D341Med (cell line): ENCODE data around the gene FUT1.
"Not testable (repeated sequence)": the region's sequence is repeated elsewhere in the genome, so short reads cannot be mapped to it uniquely, and the experiment has no call there.

ENCODE experiments used
- DNase-seq: peaks from one replicate; pipeline ENCODE4 v3.0.0; 2012; ENCODE audit warnings: low spot score

The FUT1 gene

GRCh38 chr19:48752496-48753365 is at the start of gene FUT1:
Gene FUT1, minus strand, starts transcription at chr19:48752641. Its CDS starts 1,360 bp downstream, at chr19:48751281.
- DNase-seq = peak; percentile 43

GRCh38 chr19:48799358-48800300 is 47.2 kb upstream of the FUT1 start:
- no peak for DNase-seq

- no peak for DNase-seq
These were observed 46.5 kb upstream of the FUT1 start for GRCh38 chr19:48798937-48799336.

GRCh38 chr19:48797103-48797502 is 44.7 kb upstream of the FUT1 start:
- DNase-seq = no peak

- no peak for DNase-seq
These were observed 44.0 kb upstream of the FUT1 start for GRCh38 chr19:48796298-48797083.

- no peak for DNase-seq
These were observed 43.2 kb upstream of the FUT1 start for GRCh38 chr19:48795685-48796070.

GRCh38 chr19:48795055-48795684 is 42.7 kb upstream of the FUT1 start:
- peak; percentile 94 for DNase-seq

GRCh38 chr19:48794291-48794690 is 41.9 kb upstream of the FUT1 start:
- DNase-seq = no peak

GRCh38 chr19:48793271-48793670 is 40.8 kb upstream of the FUT1 start:
- DNase-seq = no peak

GRCh38 chr19:48787331-48787730 is 34.9 kb upstream of the FUT1 start:
- not testable (repeated sequence) for DNase-seq

GRCh38 chr19:48786422-48786821 is 34.0 kb upstream of the FUT1 start:
- DNase-seq = not testable (repeated sequence)

- no peak for DNase-seq
These were observed 32.1 kb upstream of the FUT1 start for GRCh38 chr19:48784527-48784926.

GRCh38 chr19:48780631-48781391 is 28.4 kb upstream of the FUT1 start:
- no peak for DNase-seq

- no peak for DNase-seq
These were observed 27.2 kb upstream of the FUT1 start for GRCh38 chr19:48779636-48780035.

- no peak for DNase-seq
These were observed 25.3 kb upstream of the FUT1 start for GRCh38 chr19:48777720-48778119.

- no peak for DNase-seq
These were observed 24.7 kb upstream of the FUT1 start for GRCh38 chr19:48777139-48777538.

- no peak for DNase-seq
These were observed 20.1 kb upstream of the FUT1 start for GRCh38 chr19:48772503-48772953.

GRCh38 chr19:48770734-48771472 is 18.5 kb upstream of the FUT1 start:
- DNase-seq = no peak

- no peak for DNase-seq
These were observed 17.8 kb upstream of the FUT1 start for GRCh38 chr19:48770266-48770665.
